Adrenal gland (tissue), 5 donors: Measurements from ENCODE around the gene NDP.

ENCODE experiments used
- CTCF ChIP-seq, 6 experiments: fragments of 450-650 bp in 4 of 6; fragments of 200-600 bp in 2 of 6; sonication (generic) in 1 of 6; IDR thresholded peaks; 1 replicate in 5 of 6; 2 replicates in 1 of 6; pipeline versions ENCODE4 v1.5.1 to v1.8.0; 2016 to 2021; ENCODE audit warnings: antibody characterized with exemption in 6 of 6, mild to moderate bottlenecking in 2 of 6, moderate library complexity in 1 of 6
- POLR2A ChIP-seq, 2 donors: fragments of 450-650 bp; IDR thresholded peaks; one replicate each; pipeline ENCODE4 v1.6.1; 2017; ENCODE audit warnings: antibody characterized with exemption in 2 of 2, mild to moderate bottlenecking in 2 of 2, moderate library complexity in 1 of 2
- donor health status: DM: no; HTN: no; CAD: no.

- TF ChIP-seq CTCF (IDR thresholded peaks at IDR 0.05) (no peak), POLR2A (IDR thresholded peaks at IDR 0.05) (no peak)
Observed at GRCh38 chrX:43998374-43998773, 25.2 kb upstream of the NDP start.
